H1 (cell line): ENCODE data around the gene SGK2. TPM values are rescaled to one million over a fixed set of nuclear protein-coding genes. Genes with fewer than 3 reads are reported as not detected.

Experiments
- ASH2L ChIP-seq: fragments of 200-600, 300-600 bp; sonication (generic); IDR thresholded peaks from one replicate; pipeline ENCODE4 v1.7.1; 2017; ENCODE audit warnings: low read length
- ATF3 ChIP-seq: IDR thresholded peaks from 2 replicates; pipeline ENCODE4 v1.6.1; 2011; ENCODE audit warnings: low read depth, mild to moderate bottlenecking, low read length; ENCODE audit not compliant: insufficient read depth
- BCL11A ChIP-seq, 2 experiments: IDR thresholded peaks; one replicate each; pipeline ENCODE4 v1.6.1; 2011; ENCODE audit warnings: low read depth in 2 of 2, low read length in 2 of 2, mild to moderate bottlenecking in 2 of 2
- MAFK ChIP-seq: IDR thresholded peaks from 2 replicates; pipeline ENCODE4 v1.6.1; 2012; ENCODE audit warnings: low read depth, mild to moderate bottlenecking, improper control_type of control experiment, low read length
- NRF1 ChIP-seq: IDR thresholded peaks from 2 replicates; pipeline ENCODE4 v1.6.1; 2011; ENCODE audit warnings: mild to moderate bottlenecking, low read depth, low read length, improper control_type of control experiment
- PHF8 ChIP-seq: fragments of 200-600 bp; sonication (generic); conservative IDR thresholded peaks from 2 replicates; pipeline ENCODE4 v1.7.1; 2012; ENCODE audit warnings: low read depth, mild to moderate bottlenecking, inconsistent platforms, low read length, moderate library complexity
- polyA plus RNA-seq, 7 experiments: library from polyadenylated mRNA; depleted of rRNA in 3 of 7; stranded (reverse) in 5 of 7; unstranded in 2 of 7; fragments of >200 nt in 5 of 7; fragments of 200-250 nt in 2 of 7; gene quantifications; 1 replicate in 5 of 7; 2 replicates in 1 of 7; 4 replicates in 1 of 7; pipeline versions ENCODE4 v1.2.1 to v1.2.3, GENCODE V29; 2011 to 2013; ENCODE audit warnings: missing spikeins in 2 of 7, mixed read lengths in 2 of 7
- total RNA-seq: library from RNA; stranded (reverse); fragmentation: NEBNext Ultra II Directional; extraction: Animal tissue kit (Norgen Biotek cat#: 25700); gene quantifications from 2 replicates; pipeline ENCODE4 v1.2.1, GENCODE V29; 2021

The SGK2 gene
- total and polyA plus RNA-seq, 2 of the 8 experiments (the other 6 are each of a cell fraction or from before 2014, with no cell fraction given), result 0.21 TPM; not detected in 1

GRCh38 chr20:43564455-43564854 lies 5.6 kb downstream of the SGK2 start (continued):
- TF ChIP-seq ATF3, result no peak
- no peak for TF ChIP-seq MAFK
- TF ChIP-seq ASH2L, result no peak
- TF ChIP-seq NRF1, result no peak
- TF ChIP-seq BCL11A (IDR thresholded peaks at IDR 0.05; ENCODE audit: low read depth in 2 of 2, low read length in 2 of 2), result no peak
- TF ChIP-seq PHF8, result no peak
- TF ChIP-seq, all 59 proteins: peak for 0
